Activated CD4-positive, alpha-beta T cell treated with anti-CD3 and anti-CD28 coated beads for 4 hours (primary cell): ENCODE data around the gene ERN1.

Source experiments
- DNase-seq, 2 donors: peaks; one replicate each; pipeline ENCODE4 v3.0.0-alpha.2; 2020

Gene ERN1

DNA sequence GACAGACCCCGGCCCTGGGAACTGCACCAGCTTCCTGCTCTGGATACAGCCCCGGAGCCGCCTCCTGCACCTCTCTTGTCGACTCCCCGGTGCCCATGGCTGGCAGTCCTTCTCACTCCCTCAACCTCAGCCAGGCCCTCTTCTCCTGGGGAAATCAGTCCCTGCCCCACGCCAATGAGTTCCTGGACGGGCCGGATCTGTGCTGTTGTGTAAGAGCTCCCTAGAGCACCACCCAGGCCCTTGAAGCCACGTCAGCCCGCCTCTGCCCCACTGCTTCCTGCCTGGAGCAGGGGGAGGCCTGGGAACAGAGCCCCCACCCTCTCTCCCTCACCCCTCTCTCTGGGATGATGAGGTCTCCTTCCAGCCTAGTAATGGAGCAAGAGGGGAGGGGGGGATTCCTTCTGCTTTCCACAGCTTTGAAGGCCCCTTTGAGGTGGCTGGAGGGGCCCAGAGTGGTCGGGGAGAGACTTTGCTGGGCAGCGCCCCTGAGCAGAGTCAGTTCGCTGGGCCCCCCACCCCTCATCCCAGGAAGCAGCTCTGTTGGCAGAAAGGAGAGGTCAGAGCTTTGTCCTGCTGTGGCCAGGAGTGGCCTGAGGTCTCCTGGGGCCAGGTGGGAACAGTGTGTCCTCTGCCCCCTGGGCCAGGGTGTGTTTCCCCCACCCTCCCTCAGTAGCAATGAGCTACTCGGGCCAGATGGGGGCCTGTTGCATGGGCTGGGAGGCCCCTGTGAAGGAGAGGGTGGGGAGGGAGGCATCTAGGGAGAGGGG is 128.0 kb downstream of the ERN1 start:
- no peak for DNase-seq

DNA sequence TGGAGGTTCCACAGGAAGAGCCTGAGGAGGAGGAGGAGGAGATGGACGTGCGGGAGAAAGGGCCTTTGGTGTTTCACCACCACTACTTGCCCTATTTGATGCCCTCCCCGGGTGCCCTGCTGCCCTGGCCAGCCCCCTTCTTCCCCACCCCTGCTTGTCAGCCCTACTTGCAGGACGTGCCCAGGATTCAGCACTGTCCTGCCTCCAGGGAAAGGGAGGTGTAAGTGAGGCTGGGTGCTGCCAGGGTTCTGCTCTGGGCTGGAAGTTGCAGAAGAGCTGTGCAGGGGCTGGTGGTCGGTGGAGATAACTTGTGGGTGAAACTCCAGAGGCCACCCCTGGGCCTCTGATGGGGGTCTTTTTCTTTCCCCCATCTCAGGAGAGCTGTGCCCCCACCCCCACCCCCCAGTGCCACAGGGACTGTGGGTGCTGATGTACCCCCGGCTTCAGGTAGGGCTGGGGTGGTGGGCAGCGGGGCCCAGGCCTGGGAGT is 128.8 kb downstream of the ERN1 start:
- no peak for DNase-seq

- DNase-seq, result no peak
Observed at GRCh38 chr17:63999680-64000531, 130.0 kb downstream of the ERN1 start.

GRCh38 chr17:63998721-63999679 is 130.9 kb downstream of the ERN1 start:
- DNase-seq, result no peak

GRCh38 chr17:63998050-63998720 is 131.8 kb downstream of the ERN1 start, which contains the start of gene PRR29:
PRR29 (plus strand) TSS chr17:63998351; CDS start chr17:63998365, 14 bp downstream.
- DNase-seq, result peak; percentile 59 to 71

DNA sequence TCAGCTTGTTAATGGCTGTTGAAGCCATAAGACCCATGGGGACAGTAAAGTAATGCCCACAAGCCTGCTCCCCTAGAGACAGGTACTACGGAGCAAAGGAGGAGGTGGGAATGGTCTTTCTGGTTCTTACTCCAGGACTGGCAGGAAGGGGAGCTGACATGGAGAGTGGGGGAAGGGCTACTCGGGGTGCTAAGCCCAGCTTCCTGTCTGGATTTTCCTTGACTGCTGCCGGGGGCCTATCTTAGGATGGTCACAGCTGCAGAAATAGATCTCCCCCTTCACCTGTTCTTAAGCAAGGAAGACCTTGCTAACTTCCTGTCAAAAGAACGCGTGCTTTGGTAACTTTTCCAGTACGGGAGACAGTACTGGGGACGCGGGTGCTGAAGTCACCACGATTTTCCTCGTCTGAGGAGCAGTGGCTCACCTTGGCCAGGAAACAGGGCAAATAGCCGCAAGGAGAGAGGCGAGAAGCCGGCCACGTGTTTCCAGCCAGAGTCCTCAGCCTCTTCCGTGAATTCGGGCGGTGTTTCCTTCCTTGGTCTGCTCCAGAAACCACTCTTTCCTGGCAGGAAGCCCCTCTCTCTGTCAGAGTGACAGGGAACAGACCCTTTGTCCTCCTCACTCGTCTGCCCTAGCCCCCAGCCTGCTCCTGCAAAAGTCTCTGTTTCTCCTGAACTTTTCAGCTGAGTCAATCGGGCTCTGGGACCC is 132.4 kb downstream of the ERN1 start:
- DNase-seq, result no peak

DNA sequence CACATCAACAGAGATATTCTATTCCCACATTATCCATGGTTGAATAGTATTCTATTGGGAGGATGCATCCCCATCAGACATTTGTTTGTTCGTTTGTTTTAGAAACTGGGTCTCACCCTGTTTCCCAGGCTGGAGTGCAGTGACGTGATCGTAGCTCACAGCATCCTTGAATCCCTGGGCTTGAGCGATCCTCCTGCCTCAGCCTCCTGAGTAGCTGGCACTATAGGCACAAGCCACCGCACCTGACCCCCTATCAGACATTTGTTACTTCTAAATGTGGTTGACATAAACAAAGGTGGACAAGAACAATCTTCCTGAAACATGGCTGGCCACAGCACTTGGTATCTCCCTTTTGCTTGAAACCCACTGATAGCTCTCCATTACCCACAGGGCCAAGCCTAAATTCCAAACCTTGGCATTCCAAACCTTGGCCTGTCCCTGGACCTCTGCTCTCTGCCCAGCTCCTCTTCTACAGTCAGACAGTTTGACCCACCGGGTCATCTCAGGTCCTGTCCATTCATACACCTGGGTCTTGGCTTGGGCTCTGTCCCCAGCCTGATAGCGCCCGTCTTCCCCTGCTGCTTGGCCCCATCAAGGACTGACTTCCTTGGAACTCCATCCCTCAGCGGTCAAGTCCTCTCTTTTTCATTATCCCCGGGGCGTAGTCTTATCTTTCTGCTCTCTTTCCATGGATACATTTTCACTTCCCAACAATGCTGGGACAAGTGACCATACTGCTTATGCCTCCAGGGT is 133.3 kb downstream of the ERN1 start:
- no peak for DNase-seq

DNA sequence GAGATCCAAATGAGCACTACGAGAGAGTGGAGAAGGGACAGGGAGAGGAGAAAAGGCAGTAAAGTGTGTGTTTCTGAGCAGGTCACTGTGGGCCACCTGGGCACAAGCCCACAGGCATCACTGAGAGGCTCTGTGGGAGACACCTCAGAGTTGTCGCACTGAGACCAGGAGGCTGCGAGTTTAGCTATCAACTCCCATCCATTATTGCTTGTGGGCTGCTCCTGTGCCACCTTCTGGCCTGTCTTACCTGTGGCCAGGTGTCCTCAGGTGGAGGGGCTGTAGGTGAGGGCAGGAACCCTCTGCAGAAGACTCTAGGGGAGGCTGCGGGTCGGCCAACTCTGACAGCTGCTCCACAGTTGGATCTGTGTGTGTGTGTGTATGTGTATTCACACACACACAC is 134.3 kb downstream of the ERN1 start:
- DNase-seq, result no peak

- DNase-seq, result no peak
Observed at GRCh38 chr17:63993368-63993985, 136.5 kb downstream of the ERN1 start.

DNA sequence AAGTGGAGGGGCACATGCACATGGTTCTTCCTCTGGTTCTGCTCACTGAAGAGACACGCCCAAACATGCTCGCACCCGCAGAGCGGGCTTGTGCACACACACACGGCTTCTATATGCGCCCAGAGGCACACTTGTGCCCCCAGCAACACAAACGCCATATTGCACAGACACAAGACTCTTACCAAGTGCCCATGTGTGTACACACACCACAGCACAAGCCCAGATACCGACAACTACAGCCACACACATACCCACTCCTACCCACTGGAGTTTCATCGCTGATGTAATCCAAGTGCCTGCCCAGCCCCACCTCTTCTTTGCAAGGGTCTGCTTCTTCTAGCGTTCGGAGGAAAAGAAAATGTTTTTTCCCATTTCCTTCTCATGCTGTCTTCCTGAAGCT is 138.3 kb downstream of the ERN1 start:
- no peak for DNase-seq

GRCh38 chr17:63989622-63990345 is 140.2 kb downstream of the ERN1 start:
- DNase-seq, result no peak
